ENCODE results near the gene CDK17. TPM values are rescaled to one million over a fixed set of nuclear protein-coding genes. Genes with fewer than 3 reads are reported as not detected.
"Not testable (repeated sequence)": the region's sequence is repeated elsewhere in the genome, so short reads cannot be mapped to it uniquely, and the experiment has no call there.

CDK17 gene
- total RNA-seq, 1 donor from 2014 or later = 127 TPM

DNA sequence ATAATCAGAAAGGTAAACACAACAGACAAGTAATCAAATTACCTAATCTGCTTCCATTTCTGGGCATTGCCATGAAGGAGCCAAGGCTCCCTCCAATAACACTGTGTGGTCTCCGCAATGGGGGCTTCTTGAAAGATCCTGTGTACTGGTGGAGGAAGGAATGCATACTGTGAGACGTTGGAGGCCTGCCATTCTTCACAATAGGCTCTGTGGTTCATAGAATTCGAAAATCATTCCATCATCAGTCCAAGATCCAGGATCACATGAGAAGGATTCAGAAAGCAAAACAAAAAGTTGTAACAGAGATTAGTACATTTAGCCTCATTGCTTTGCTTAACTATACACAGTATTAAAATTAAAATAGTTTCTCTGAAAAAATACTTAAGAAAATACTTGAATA is 76.3 kb downstream of the CDK17 start:
- no peak for DNase-seq (ENCODE audit: low read depth in 2 of 2)

DNA sequence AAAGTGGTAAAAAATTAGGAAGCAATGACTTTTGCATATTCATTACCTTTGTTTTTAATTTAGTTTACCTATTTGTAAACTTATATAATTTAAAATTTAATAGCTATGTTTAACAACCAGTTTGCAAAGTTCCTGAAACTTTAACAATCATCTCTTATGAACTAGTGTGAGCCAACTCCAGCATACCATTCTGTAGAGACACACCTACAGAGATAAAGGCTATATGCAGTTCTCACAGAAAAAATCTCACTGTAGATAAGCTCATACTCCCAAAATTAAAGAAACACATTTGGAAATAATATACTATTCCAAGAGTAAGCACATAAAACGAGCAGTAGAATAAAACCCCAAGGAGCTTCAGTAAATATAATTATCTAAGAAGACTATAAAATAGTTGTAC is 77.5 kb downstream of the CDK17 start:
- no peak for DNase-seq (ENCODE audit: low read depth in 2 of 2)

DNA sequence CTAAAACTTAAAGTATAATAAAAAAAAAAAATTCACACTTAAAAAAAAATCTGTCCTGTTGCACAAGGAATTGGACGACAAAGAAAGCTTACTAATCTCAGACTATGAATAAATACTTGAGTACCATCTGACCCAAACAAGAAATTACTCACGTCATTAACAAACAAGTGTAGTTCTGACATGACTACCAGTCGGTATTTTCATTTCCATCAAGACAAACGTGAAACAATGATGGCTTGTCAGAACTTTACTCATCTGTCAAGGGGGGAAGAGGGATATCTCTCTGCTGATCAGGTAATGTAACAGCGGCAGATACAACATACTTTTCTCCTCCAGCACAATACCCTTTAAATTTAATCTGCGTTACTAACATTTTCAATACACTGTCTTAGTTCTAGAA is 78.3 kb downstream of the CDK17 start:
- DNase-seq (ENCODE audit: low read depth in 2 of 2) = peak in 1 of 2 donors; percentile 37

DNA sequence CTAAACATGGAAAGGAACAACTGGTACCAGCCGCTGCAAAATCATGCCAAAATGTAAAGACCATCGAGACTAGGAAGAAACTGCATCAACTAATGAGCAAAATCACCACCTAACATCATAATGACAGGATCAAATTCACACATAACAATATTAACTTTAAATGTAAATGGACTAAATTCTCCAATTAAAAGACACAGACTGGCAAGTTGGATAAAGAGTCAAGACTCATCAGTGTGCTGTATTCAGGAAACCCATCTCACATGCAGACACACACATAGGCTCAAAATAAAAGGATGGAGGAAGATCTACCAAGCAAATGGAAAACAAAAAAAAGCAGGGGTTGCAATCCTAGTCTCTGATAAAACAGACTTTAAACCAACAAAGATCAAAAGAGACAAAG is 82.4 kb downstream of the CDK17 start:
- DNase-seq (ENCODE audit: low read depth in 2 of 2) = not testable (repeated sequence)

DNA sequence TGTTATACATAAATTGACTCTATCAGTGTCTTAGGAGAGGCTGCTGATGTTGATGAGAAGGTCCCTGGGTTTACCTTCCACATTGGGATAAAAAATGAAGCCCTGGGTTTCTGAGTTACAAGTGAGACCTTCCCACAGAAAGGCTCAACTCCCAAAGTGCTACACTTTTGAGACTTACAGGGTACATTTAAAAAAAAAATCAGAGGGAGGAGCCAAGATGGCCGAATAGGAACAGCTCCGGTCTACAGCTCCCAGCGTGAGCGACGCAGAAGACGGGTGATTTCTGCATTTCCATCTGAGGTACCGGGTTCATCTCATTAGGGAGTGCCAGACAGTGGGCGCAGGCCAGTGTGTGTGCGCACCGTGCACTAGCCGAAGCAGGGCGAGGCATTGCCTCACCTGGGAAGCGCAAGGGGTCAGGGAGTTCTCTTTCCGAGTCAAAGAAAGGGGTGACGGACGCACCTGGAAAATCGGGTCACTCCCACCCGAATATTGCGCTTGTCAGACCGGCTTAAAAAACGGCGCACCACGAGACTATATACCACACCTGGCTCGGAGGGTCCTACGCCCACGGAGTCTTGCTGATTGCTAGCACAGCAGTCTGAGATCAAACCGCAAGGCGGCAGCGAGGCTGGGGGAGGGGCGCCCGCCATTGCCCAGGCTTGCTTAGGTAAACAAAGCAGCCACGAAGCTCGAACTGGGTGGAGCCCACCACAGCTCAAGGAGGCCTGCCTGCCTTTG is 84.3 kb downstream of the CDK17 start:
- DNase-seq (ENCODE audit: low read depth in 2 of 2) = not testable (repeated sequence)

DNA sequence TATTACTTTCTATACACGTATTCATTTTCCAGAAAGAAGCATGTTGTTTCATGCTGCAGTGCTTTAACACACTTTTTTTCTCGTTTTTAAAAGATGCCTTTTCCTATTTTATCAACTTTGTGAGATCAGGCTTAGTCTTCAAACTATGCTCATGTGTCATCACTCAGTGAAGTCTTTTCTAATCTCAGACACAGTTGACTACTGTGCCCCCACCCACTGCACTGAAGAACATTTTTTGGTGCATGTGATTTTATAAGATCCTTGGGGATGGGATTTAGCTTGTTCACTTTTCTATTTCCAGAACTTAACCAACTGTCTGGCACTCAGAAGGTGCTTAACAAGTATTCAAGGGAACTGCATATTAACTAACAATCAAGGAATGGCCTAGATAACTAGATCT is 85.5 kb downstream of the CDK17 start:
- DNase-seq (ENCODE audit: low read depth in 2 of 2) = no peak

DNA sequence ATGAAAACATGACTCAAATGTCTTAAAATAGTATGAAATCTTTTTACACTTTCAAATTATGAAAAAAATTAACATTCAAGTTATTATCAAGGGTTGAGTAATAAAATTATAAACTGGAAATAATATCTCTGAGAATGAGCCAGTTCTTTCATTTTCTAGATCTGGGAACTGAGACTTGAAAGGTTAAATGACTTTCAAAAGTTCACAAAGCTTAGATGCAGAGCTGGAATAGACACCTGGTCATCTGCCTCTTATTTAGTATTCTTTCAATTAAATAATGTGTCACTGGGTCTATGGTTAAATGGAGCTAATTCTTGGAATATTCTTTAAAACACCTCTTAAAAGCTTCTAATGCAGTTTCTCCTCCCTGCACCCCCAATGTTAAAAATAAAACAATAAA is 86.6 kb downstream of the CDK17 start:
- no peak for DNase-seq (ENCODE audit: low read depth in 2 of 2)

DNA sequence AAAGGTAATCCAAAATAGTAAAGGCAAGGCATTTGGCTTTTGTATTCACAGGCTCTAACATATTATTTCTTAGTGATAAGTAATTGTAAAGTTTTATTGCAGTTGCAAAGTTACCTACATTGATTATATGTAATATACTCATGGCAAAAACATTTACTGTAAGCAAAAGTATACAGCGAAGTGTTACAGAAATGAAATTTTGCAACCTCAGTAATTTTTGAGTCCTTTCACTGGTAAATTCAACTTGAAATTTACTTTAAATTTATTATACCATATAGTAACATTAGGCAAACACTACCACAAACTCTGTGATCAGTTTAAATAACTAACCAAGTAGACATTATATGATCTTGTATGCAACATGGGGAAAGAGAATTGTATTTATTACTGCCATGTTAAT is 89.0 kb downstream of the CDK17 start:
- no peak for DNase-seq (ENCODE audit: low read depth in 2 of 2)

DNA sequence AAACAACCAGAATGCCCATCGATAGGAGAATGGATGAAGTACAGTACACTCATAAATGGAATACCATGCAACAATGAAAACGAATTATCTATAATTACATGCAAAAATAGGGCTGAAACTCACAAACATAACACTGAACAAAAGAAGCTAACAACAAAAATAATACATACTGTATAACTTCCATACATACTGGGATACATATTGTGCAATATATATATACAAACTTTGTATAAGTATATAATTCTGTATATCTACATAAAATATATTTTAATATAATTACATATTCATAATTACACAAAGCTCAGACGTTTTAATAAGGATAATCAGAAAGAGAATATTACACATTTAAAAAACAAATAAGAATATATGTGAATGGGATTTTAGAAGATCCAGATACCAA is 90.2 kb downstream of the CDK17 start:
- DNase-seq (ENCODE audit: low read depth in 2 of 2) = no peak

DNA sequence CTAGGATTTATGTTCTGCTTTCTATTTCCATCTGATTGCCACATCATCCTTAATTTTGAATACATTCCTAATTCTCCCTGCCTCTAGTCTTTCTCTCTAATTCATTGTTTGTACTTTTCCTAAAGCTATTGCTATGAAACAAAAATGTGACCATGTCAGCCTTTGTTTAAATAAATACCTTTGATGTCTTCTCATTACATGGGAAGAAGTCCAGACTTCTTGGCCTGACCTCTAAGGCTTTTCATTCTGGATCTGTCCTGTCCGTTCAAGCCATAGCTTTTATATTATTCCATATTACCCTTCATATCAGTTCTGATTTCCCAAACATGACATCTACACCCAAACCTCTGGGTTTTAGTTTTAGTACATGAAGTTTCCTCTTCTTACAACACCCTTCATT is 91.4 kb downstream of the CDK17 start:
- no peak for DNase-seq (ENCODE audit: low read depth in 2 of 2)

DNA sequence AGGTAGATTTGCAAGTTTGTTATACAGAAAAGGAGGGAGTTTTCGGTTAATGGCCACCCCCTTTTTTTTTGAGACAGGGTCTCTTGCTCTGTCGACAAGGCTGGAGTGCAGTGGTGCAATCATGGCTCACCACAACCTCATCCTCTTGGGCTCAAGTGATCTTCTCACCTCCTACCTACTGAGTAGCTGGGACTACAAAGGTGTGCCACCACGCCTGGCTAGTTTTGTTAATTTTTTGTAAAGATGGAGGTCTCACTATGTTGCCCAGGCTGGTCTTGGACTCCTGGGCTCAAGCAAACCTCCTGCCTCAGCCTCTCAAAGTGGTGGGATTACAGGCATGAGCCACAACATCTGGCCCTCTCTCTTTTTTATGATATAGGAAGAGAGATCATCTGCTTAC is 94.6 kb downstream of the CDK17 start:
- DNase-seq (ENCODE audit: low read depth in 2 of 2) = no peak

DNA sequence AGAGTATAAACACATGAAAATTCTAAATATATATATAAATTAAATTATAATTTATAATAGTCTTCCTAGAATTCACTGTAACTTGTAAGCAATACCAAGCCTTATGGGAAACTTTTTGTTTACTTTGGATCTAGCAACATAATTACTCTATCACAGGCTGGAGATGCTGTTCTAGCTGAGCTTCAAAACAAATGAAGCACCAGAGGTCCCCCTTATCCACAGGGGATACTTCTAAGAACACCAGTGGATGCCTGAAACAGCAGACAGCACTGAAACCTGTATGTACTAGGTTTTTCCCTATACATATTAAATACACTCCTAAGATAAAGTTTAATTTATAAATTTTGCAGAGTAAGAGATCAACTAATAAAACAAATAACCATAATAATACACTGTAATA is 96.6 kb downstream of the CDK17 start:
- peak in 1 of 2 donors; percentile 31 for DNase-seq (ENCODE audit: low read depth in 2 of 2)

DNA sequence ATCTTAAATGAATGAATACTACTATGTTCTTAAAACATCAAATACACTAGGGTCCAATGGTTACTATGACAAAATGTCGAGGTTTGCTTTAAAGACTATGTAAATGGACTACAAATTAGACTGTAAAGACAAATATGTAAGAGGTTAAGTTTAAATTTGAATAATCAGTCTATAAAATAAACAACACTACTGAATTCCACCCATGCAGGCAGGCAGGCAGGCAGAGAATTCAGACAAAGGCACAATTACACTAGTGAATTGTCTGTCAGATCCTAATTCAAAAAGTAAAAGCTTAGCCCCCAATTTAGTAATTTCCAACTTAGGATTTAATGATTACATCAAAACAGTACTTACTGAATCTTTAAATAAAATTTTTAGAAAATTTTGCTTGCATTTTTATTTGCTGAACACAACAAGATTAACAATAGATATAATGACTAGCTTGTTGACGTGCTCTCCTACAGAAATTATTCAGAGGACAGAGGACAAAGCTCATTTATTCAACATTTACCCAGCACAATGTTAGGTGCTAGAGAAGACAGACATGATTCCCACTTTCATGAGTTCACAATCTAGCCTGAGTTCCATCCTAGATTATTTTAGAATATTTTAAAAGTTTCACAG is 97.4 kb downstream of the CDK17 start:
- DNase-seq (ENCODE audit: low read depth in 2 of 2) = no peak

DNA sequence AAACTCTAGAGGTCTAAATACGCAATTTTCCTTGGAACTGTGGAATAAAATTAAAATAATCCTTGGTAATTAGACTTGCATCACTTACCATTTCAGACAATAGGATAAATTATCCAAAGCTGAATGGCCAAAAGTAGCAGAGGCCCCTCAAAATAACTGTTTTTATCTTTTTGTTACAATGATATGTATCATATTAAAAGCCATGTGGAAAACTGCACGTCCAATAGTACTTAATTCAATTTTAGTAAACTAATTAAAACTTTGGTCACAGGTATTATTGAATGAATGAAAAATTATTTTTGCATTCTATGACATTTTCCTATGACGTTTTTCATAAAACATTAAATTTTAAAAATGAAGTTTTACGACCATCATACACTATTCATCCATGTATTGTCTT is 98.5 kb downstream of the CDK17 start:
- no peak for DNase-seq (ENCODE audit: low read depth in 2 of 2)

DNA sequence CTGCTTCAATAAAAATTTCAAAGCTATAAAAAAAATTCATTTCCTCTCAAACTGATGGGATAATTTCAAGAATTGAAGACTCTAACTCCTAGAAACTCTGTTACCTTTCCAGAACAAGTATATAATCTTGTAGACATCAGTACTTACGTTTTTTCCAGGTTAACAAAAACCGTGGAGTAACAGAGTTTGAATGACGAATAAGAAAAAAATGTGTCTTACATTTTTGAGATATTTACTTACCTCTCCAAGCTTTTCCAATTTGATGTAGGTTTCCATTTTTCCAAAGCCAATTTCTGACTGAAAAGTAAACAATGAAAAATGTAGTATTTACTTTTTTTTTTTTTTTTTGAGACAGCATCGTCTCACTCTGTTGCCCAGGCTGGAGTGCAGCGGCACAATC is 100.2 kb downstream of the CDK17 start:
- DNase-seq (ENCODE audit: low read depth in 2 of 2) = no peak

DNA sequence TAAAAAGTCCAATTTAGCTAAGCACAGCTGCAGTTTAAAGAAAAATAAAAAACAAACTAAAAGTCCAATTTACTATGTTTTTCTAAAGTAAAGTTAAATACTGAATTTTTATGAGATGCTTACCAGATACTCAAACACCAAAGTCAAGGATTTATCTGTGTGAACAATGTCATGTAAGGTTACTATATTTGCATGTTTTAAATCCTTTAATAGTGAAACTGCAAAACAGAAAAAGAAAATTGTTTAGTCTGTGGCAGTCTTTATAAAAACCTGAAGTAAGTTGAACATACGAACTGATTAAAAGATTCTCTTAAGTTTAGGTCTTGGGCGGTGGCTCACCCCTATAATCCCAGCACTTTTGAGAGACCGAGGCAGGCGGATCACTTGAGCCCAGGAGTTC is 102.7 kb downstream of the CDK17 start:
- no peak for DNase-seq (ENCODE audit: low read depth in 2 of 2)

DNA sequence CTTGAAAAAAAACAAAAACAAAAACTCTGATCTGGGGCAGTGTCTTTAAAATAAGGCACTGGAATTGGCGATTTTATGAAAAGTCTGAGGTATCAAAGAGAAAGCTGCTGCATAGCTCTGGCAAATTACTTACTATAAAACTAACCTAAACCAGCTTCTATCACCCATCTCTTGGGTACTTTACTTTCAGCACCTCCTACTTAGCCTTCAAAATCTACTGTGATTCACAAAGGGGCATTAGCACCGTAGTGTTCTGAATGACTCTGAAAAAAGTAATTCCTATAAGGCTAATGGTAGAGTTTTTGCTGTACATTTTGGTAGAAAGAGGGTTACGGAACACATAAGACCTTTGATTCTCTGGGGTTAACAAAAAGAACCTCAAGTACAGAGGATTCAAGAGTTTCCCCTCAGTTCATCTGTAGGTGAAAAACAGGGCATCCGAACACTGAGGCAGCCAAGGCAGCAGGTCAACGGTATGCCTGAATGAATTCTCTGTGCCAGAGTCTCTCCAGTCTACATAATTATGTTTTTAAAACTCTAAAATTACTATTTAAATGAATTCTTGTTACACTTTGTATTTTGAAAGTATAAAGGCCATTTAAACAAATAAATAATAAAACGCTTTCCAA is 104.6 kb downstream of the CDK17 start:
- no peak for DNase-seq (ENCODE audit: low read depth in 2 of 2)

DNA sequence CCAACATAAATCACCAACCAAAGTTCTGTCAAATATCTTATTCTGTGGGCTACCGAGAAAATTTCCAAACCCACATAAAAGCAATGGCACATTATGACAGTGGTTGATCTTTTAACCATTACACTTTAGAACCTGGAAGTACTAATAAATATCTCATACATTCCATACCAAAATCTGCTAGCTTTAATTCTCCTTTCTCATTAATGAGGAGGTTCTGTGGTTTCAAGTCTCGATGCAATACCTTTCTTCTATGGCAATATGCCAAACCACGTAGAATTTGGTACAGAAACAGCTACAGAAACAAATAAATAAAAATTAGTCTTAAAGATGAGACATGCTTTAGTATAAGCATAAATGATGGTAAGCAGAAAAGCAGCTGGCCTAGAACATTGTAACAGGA is 105.4 kb downstream of the CDK17 start:
- no peak for DNase-seq (ENCODE audit: low read depth in 2 of 2)

DNA sequence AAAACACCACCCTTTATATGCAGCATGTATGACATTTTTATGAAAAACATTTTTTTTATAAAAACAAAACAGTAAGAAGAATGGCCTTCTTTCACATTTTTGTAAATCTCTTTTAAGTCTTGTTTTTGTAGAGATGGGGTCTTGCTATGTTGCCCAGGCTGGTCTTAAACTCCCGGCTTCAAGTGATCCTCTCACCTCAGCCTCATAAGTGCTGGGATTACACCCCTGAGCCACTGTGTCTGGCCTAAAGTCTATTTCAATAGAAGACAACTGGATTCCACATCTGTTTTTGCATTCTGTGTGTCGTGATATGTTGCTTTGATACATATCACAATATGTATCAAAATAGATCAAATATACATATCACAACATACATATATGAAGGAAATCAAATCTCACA is 107.1 kb downstream of the CDK17 start:
- no peak for DNase-seq (ENCODE audit: low read depth in 2 of 2)

DNA sequence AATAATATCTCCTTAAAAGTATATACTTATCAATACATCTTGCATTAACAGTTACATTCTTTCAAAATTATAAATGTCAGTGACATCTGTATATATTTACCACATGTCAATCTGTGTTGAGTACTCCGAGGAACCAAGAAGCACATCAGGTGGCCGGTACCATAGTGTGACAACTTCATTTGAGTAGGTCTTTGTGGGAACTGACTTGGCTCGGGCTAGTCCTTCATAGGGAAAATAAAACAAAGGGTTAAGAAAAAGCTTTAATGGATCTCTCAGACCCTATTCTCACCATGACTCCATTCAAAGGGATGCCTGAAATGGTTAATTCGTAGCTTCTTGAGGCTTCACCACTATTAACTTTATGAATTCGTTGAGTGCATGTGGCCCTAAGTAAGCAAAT is 111.2 kb downstream of the CDK17 start:
- DNase-seq (ENCODE audit: low read depth in 2 of 2) = no peak

DNA sequence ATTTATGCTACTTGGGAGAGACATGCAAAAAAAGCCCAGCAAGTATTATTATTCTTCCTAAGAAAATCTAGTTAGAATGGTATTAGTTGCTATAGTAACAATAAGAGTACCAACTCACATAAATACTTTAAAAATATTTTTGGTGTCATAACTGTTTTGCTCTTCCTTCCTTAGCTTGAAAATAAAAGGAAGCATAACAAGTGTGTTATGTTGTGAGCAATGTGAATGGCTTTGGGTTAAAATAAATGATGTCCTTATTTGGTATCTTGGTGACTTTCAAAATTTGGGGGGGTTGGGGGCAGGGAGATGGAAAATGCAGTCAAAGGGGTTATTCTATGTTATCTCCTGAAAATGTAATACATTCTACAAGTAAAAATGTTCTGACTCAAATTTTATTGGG is 115.1 kb downstream of the CDK17 start:
- DNase-seq (ENCODE audit: low read depth in 2 of 2) = peak in 1 of 2 donors; percentile 60

DNA sequence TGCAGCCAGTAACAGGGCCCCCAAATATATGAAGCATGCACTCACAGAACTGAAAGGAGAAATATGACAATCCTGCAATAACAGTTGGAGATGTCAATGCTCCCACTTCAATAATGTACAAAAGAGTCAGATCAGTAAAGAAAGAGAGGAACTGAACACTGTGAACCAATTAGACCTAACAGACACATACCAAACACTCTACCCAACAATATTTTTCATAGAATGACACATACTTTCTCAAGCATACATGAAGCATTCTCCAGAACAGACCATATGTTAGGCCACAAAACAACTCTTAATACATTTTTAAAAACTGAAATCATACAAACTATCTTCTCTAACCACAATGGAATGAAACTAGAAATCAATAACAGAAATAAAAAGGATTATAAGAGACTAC is 125.9 kb downstream of the CDK17 start:
- no peak for DNase-seq (ENCODE audit: low read depth in 2 of 2)

Data from lung microvascular endothelial cell (primary cell).